Prostate gland (tissue), 2 donors: ENCODE results near the gene LIM2.

Experiments
- POLR2A ChIP-seq: fragments of 450-650 bp; IDR thresholded peaks from one replicate; pipeline ENCODE4 v1.6.1; 2016; ENCODE audit warnings: antibody characterized with exemption, mild to moderate bottlenecking
- TF ChIP-seq, protein P1 (sequence below), 4 experiments: fragments of 200-600 bp in 2 of 4; fragments of 450-650 bp in 2 of 4; sonication (generic) in 2 of 4; IDR thresholded peaks; 1 replicate in 3 of 4; 2 replicates in 1 of 4; pipeline ENCODE4 v1.5.1; 2016 to 2019; ENCODE audit warnings: antibody characterized with exemption in 4 of 4, mild to moderate bottlenecking in 2 of 4, moderate library complexity in 2 of 4

DNA sequence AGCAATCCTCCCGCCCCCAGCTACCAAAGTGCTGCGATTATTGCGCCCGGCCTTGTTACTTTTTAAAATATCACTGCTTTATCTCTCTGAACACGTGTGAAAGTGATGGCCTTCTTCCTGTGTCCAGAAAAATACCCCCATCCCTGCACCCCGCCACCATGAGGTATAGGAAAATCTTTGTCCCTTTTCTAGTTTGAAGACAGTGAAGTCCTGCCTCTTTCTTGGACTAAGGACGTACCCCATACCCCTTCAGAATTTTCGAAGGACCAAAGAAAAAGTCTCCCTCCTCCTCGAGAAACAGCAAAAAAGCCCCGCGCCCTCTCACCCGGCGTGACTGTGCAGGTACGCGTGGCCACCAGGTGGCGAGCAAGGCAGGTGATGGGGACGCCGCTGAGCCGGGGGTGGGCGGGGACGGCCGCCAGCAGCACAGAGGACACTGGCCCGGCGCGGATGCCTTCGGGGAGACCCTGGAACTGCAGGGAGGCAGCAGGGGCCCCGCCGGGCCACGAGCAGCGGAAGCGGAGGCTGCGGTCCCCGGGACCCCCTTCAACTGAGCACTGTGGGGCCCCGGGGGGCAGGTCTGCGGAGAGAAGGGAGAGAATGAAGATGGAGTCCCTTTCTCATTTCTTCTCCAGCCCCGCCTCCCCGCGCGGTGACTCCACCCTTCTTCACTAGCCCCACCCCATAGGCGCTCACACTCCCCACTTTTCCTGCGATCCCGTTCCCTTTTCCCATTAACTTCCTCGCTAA is 49.0 kb downstream of the LIM2 start:
- TF ChIP-seq, protein P1, sequence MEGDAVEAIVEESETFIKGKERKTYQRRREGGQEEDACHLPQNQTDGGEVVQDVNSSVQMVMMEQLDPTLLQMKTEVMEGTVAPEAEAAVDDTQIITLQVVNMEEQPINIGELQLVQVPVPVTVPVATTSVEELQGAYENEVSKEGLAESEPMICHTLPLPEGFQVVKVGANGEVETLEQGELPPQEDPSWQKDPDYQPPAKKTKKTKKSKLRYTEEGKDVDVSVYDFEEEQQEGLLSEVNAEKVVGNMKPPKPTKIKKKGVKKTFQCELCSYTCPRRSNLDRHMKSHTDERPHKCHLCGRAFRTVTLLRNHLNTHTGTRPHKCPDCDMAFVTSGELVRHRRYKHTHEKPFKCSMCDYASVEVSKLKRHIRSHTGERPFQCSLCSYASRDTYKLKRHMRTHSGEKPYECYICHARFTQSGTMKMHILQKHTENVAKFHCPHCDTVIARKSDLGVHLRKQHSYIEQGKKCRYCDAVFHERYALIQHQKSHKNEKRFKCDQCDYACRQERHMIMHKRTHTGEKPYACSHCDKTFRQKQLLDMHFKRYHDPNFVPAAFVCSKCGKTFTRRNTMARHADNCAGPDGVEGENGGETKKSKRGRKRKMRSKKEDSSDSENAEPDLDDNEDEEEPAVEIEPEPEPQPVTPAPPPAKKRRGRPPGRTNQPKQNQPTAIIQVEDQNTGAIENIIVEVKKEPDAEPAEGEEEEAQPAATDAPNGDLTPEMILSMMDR (IDR thresholded peaks at IDR 0.05): peak; percentile 85 to 91 (median 86)
- peak; percentile 25 for TF ChIP-seq POLR2A
